NCI-H1417 (cell line): ENCODE results near the gene HIVEP2.

Experiments
- DNase-seq, 3 experiments: peaks; one replicate each; lab custom pipeline; 2025; lab: John Stamatoyannopoulos, UW

HIVEP2 gene

GRCh38 chr6:142816486-142816885 lies 128.5 kb downstream of the HIVEP2 start:
- no peak for DNase-seq

- DNase-seq = peak in 2 of 3 experiments; percentile 11 to 63
Measured at GRCh38 chr6:142816031-142816430, 128.9 kb downstream of the HIVEP2 start.

GRCh38 chr6:142811923-142812322 lies 133.1 kb downstream of the HIVEP2 start:
- DNase-seq = no peak

- DNase-seq = no peak
Measured at GRCh38 chr6:142810952-142811514, 133.9 kb downstream of the HIVEP2 start.

GRCh38 chr6:142809947-142810346 lies 135.0 kb downstream of the HIVEP2 start:
- no peak for DNase-seq

GRCh38 chr6:142808405-142809061 lies 136.4 kb downstream of the HIVEP2 start:
- DNase-seq = no peak

- no peak for DNase-seq
Measured at GRCh38 chr6:142805042-142805441, 139.9 kb downstream of the HIVEP2 start.

- no peak for DNase-seq
Measured at GRCh38 chr6:142804490-142804889, 140.5 kb downstream of the HIVEP2 start.

- DNase-seq = no peak
Measured at GRCh38 chr6:142803495-142804058, 141.4 kb downstream of the HIVEP2 start.

GRCh38 chr6:142803032-142803431 lies 141.9 kb downstream of the HIVEP2 start:
- DNase-seq = no peak

- no peak for DNase-seq
Measured at GRCh38 chr6:142802124-142802523, 142.9 kb downstream of the HIVEP2 start.

GRCh38 chr6:142800240-142800639 lies 144.7 kb downstream of the HIVEP2 start:
- no peak for DNase-seq

- no peak for DNase-seq
Measured at GRCh38 chr6:142799639-142800038, 145.3 kb downstream of the HIVEP2 start.

GRCh38 chr6:142797159-142797558 lies 147.8 kb downstream of the HIVEP2 start:
- no peak for DNase-seq

GRCh38 chr6:142796571-142796970 lies 148.4 kb downstream of the HIVEP2 start:
- DNase-seq = peak; percentile 61 to 89 (median 81)

- DNase-seq = no peak
Measured at GRCh38 chr6:142796024-142796423, 149.0 kb downstream of the HIVEP2 start.

- no peak for DNase-seq
Measured at GRCh38 chr6:142794424-142794823, 150.6 kb downstream of the HIVEP2 start.

- DNase-seq = no peak
Measured at GRCh38 chr6:142790257-142790656, 154.7 kb downstream of the HIVEP2 start.

- DNase-seq = no peak
Measured at GRCh38 chr6:142787422-142787821, 157.6 kb downstream of the HIVEP2 start.

GRCh38 chr6:142786476-142786875 lies 158.5 kb downstream of the HIVEP2 start:
- DNase-seq = no peak

GRCh38 chr6:142784344-142784743 lies 160.6 kb downstream of the HIVEP2 start:
- DNase-seq = no peak

- no peak for DNase-seq
Measured at GRCh38 chr6:142783499-142783898, 161.5 kb downstream of the HIVEP2 start.

- no peak for DNase-seq
Measured at GRCh38 chr6:142781129-142781528, 163.8 kb downstream of the HIVEP2 start.
